ENCODE measurements around the gene DIPK2A. TPM values are rescaled to one million over a fixed set of nuclear protein-coding genes. Genes with fewer than 3 reads are reported as not detected.

Gene DIPK2A
- total and polyA plus RNA-seq, 2 of the 13 experiments (the other 11 are each of a cell fraction or from before 2014, with no cell fraction given), result 5.8 to 8.0 TPM

DNA sequence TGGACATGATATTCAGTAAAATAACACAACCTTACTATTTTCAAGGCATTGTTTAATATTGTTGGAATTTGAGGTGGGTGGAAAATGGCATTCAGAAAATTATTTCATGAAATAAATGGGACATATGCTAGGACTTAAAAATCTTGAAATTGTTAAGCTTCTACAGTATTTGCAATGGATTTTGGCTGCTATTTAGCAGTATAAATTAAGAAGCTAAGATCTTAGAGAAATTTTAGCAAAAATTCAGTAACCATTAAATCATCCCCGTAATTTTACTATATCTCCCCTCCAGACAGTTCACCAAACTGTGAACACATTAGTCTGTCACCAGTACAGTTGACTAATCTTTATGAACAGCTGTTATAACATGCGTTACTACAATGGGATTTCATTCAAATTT lies 8.2 kb downstream of the DIPK2A start:
- H3K9ac ChIP-seq (ENCODE audit: insufficient read depth, low read depth, low read length), result no peak overlapping the region
- in situ Hi-C loops (cut with HindIII; ENCODE audit: extremely low pct_ligation_motif_present, low pct_unique_long_range_greater_than_20kb), result no loop called here
- H4K20me1 ChIP-seq (ENCODE audit: insufficient read depth, low read length), result no peaks in the 10 kb centered on the region
- no peak overlapping the region for H2AFZ ChIP-seq (ENCODE audit: low read length)
- H3K4me3 ChIP-seq (replicated peaks in 1 of 3; ENCODE audit: insufficient read depth in 1 of 3, low read depth in 2 of 3, low read length in 3 of 3), result no peak overlapping the region
- intact Hi-C loops (cut with micrococcal nuclease; ENCODE audit: unreplicated experiment), result loop anchor here (5.0 kb wide), 1 partner anchor 792 kb away; no protein-coding TSS in a partner anchor
- DNase-seq (ENCODE audit: low spot score) (no peak), ATAC-seq (no peak), FAIRE-seq (no peak)
- no peak for TF ChIP-seq NAIF1 (CRISPR knock-in tag; IDR thresholded peaks at IDR 0.05; ENCODE audit: borderline replicate concordance)
- TF ChIP-seq ZKSCAN8 (CRISPR knock-in tag; IDR thresholded peaks at IDR 0.05; ENCODE audit: borderline replicate concordance), result no peak
- no peak for TF ChIP-seq FOSL2 (CRISPR knock-in tag; IDR thresholded peaks at IDR 0.05)
- no peak for TF ChIP-seq ZNF253 (CRISPR knock-in tag; IDR thresholded peaks at IDR 0.05; ENCODE audit: borderline replicate concordance)
- no peak for TF ChIP-seq EZH2 (conservative IDR thresholded peaks at IDR 0.05; ENCODE audit: low read depth, low read length)
- TF ChIP-seq ZNF768 (CRISPR knock-in tag; IDR thresholded peaks at IDR 0.05), result no peak
- TF ChIP-seq, protein P1, sequence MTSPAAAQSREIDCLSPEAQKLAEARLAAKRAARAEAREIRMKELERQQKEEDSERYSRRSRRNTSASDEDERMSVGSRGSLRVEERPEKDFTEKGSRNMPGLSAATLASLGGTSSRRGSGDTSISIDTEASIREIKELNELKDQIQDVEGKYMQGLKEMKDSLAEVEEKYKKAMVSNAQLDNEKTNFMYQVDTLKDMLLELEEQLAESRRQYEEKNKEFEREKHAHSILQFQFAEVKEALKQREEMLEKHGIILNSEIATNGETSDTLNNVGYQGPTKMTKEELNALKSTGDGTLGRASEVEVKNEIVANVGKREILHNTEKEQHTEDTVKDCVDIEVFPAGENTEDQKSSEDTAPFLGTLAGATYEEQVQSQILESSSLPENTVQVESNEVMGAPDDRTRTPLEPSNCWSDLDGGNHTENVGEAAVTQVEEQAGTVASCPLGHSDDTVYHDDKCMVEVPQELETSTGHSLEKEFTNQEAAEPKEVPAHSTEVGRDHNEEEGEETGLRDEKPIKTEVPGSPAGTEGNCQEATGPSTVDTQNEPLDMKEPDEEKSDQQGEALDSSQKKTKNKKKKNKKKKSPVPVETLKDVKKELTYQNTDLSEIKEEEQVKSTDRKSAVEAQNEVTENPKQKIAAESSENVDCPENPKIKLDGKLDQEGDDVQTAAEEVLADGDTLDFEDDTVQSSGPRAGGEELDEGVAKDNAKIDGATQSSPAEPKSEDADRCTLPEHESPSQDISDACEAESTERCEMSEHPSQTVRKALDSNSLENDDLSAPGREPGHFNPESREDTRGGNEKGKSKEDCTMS (CRISPR knock-in tag; conservative IDR thresholded peaks at IDR 0.05), result no peak
- TF ChIP-seq ZSCAN22 (CRISPR knock-in tag; IDR thresholded peaks at IDR 0.05), result no peak
- no peak for TF ChIP-seq SIX4 (CRISPR knock-in tag; IDR thresholded peaks at IDR 0.05)
- TF ChIP-seq NFE2 (CRISPR knock-in tag; IDR thresholded peaks at IDR 0.05), result no peak
- TF ChIP-seq RCOR2 (CRISPR knock-in tag; IDR thresholded peaks at IDR 0.05), result no peak
- TF ChIP-seq ZBTB38 (CRISPR knock-in tag; IDR thresholded peaks at IDR 0.05), result no peak
- no peaks in the 10 kb centered on the region for H3K36me3 ChIP-seq (replicated peaks in 1 of 2; ENCODE audit: control insufficient read depth in 1 of 2, insufficient read depth in 2 of 2, low read length in 2 of 2)
- no TSS peak for BruUV-seq (replicated peaks)
- ChIA-PET CTCF (ENCODE audit: low intra/inter-chr PET ratio, low total read pairs) (no interaction called here), POLR2A (interaction anchor here (1.0 to 1.1 kb wide), 2 partner anchors 8 to 9 kb away, joined by 3 read pairs; no protein-coding TSS in a partner anchor)
- H3K4me2 ChIP-seq (ENCODE audit: low read depth, low read length), result no peak overlapping the region
- 73% methylated on average over 2 of the region's 2 CpGs for WGBS (ENCODE audit: low lambda C conversion rate)
- H3K9me3 ChIP-seq (ENCODE audit: low read length), result no peaks in the 10 kb centered on the region
- H3K27ac ChIP-seq (ENCODE audit: extremely low read length, insufficient read depth, low read length), result no peak overlapping the region
- no peaks in the 10 kb centered on the region for H3K27me3 ChIP-seq (ENCODE audit: control insufficient read depth in 1 of 2, insufficient read depth in 2 of 2, low read length in 2 of 2)
- H3K79me2 ChIP-seq (ENCODE audit: insufficient read depth, low read length), result peaks cover 60% of the 10 kb centered on the region
- H3K4me1 ChIP-seq (ENCODE audit: insufficient read depth, low read length), result peaks cover 16% of the 10 kb centered on the region

Data from HepG2 (cell line).